GM12875 (cell line): Measurements from ENCODE around the gene EDIL3.

Experiments used
- H3K4me3 ChIP-seq: one replicate; pipeline ENCODE4 v1.5.1; 2011; ENCODE audit warnings: low read depth, low read length, control low read depth
- CTCF ChIP-seq: IDR thresholded peaks from 2 replicates; pipeline ENCODE4 v1.5.1; 2011; ENCODE audit warnings: low read depth, mild to moderate bottlenecking, control low read depth, inconsistent platforms, low read length, moderate library complexity, borderline replicate concordance; ENCODE audit not compliant: insufficient read depth

The EDIL3 gene

GRCh38 chr5:84383816-84384603 lies 670 bp downstream of the EDIL3 start:
- H3K4me3 ChIP-seq, result no peak overlapping the region
- no peak for TF ChIP-seq CTCF

- no peak for TF ChIP-seq CTCF
- H3K4me3 ChIP-seq, result no peak overlapping the region
These were observed 1.3 kb downstream of the EDIL3 start for GRCh38 chr5:84383296-84383815.

- no peak for TF ChIP-seq CTCF
- no peak overlapping the region for H3K4me3 ChIP-seq
These were observed 2.1 kb downstream of the EDIL3 start for GRCh38 chr5:84382363-84383295.

- no peak for TF ChIP-seq CTCF
- no peak overlapping the region for H3K4me3 ChIP-seq
These were observed 2.9 kb downstream of the EDIL3 start for GRCh38 chr5:84381502-84382362.

- H3K4me3 ChIP-seq, result no peak overlapping the region
- no peak for TF ChIP-seq CTCF
These were observed 4.9 kb downstream of the EDIL3 start for GRCh38 chr5:84379749-84380148.

- TF ChIP-seq CTCF, result no peak
- H3K4me3 ChIP-seq, result no peak overlapping the region
These were observed 5.7 kb downstream of the EDIL3 start for GRCh38 chr5:84378961-84379360.
